Measurements from ENCODE around the gene DUSP16.
"Not testable (repeated sequence)": the region's sequence is repeated elsewhere in the genome, so short reads cannot be mapped to it uniquely, and the experiment has no call there.

The DUSP16 gene

DNA sequence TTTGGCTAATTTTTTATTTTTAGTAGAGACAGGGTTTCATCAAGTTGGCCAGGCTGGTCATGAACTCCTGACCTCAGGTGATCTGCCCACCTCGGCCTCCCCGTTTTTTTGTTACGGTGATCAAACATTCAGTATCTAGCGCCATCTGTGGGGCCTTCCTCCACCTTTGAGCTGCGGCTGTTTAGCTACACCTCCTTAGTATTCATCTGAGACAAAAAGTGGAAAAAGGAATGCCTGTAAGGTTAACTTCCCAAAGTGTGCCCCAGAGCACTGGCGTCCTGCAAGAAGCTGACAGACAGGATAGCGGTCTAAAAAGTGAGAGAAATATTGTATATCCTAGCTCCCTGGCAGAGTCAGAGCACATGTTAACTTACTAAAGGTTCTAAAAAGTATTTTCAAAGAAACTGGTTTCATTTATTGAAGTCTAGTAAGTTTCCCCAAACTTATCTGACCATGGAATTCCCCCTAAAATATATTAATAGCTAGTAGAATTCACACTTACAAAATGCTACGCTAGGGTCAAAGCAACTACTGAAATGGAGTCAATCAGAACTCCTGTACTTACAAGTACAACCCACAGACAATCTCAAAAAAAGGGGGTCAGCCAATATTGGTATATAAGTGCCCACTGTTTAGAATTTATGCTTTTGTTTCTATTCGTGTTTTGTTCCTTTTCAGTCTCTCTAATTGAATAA lies 59.1 kb downstream of the DUSP16 start:
- WGBS, 2 donors (ENCODE audit: extremely low coverage in 2 of 2, insufficient read length in 2 of 2, insufficient replicate concordance in 1 of 2): no CpG with 5 or more reads among the region's 9 CpGs

DNA sequence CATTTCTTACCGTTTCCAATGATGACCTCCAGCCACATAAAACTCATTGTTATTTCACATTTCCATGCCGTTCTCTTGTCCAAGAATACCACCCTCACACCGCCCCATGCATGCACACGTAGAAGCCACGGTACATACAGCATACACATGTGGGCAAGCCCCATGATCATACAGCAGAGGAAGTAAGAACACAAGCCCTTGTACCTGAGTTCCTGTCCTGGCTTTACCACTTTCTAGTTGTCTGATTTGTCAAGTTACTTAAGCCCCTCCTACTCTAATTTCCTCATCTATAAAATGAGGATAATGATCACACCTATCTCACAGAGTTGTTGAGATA lies 59.9 kb downstream of the DUSP16 start:
- Histone ChIP-seq H2AFZ (ENCODE audit: low read length) (no peak overlapping the region), H3K4me2 (ENCODE audit: insufficient read depth, low read length, poor library complexity, severe bottlenecking) (no peak overlapping the region), H3K14ac (ENCODE audit: low read length) (no peak overlapping the region), H3K79me1 (ENCODE audit: low read depth, low read length) (no peaks in the 10 kb centered on the region), H3K4me1 (ENCODE audit: control insufficient read depth in 2 of 2, insufficient read depth in 1 of 2, low read depth in 1 of 2, low read length in 2 of 2) (peaks cover 13 to 22% of the 10 kb centered on the region in 2 donors), H3K9me3 (replicated peaks in 1 of 2; ENCODE audit: control insufficient read depth in 2 of 2, insufficient read depth in 1 of 2, low read depth in 1 of 2, low read length in 2 of 2) (no peaks in the 10 kb centered on the region), H3K4ac (ENCODE audit: low read length) (no peak overlapping the region), H3K18ac (ENCODE audit: low read length) (no peak overlapping the region), H3K23ac (ENCODE audit: low read depth, low read length, poor library complexity) (no peak overlapping the region), H3K4me3 (ENCODE audit: low read length in 2 of 2) (no peak overlapping the region), H4K8ac (ENCODE audit: low read depth, low read length) (no peak overlapping the region), H3K27me3 (ENCODE audit: control insufficient read depth in 3 of 3, insufficient read depth in 3 of 3, low read depth in 1 of 3, low read length in 3 of 3) (no peaks in the 10 kb centered on the region), H3K9ac (ENCODE audit: low read depth, low read length, poor library complexity) (no peak overlapping the region), H2BK12ac (ENCODE audit: low read length) (no peak overlapping the region), H3K27ac (replicated peaks; ENCODE audit: low read length) (no peak overlapping the region), H4K91ac (ENCODE audit: low read depth, low read length, poor library complexity) (no peak overlapping the region), H2BK120ac (ENCODE audit: low read depth, low read length) (no peak overlapping the region), H2BK5ac (ENCODE audit: low read length) (no peak overlapping the region), H2AK5ac (ENCODE audit: low read depth, low read length) (no peak overlapping the region), H3K36me3 (replicated peaks in 1 of 2; ENCODE audit: control insufficient read depth in 2 of 2, insufficient read depth in 2 of 2, low read length in 2 of 2) (peaks cover 3 to 20% of the 10 kb centered on the region in 2 donors), H2BK15ac (ENCODE audit: low read length) (no peak overlapping the region)
- DNase-seq (ENCODE audit: low spot score): no peak
- no CpG with 5 or more reads among the region's 5 CpGs for WGBS, 2 donors (ENCODE audit: extremely low coverage in 2 of 2, insufficient read length in 2 of 2, insufficient replicate concordance in 1 of 2)

More for the DNA sequence above, 59.1 kb downstream of the DUSP16 start:
- Histone ChIP-seq H3K14ac (ENCODE audit: low read length) (no peak overlapping the region), H3K27ac (replicated peaks; ENCODE audit: low read length) (no peak overlapping the region), H3K4me1 (ENCODE audit: control insufficient read depth in 2 of 2, insufficient read depth in 1 of 2, low read depth in 1 of 2, low read length in 2 of 2) (peaks cover 13 to 22% of the 10 kb centered on the region in 2 donors), H3K4me2 (ENCODE audit: insufficient read depth, low read length, poor library complexity, severe bottlenecking) (no peak overlapping the region), H2AFZ (ENCODE audit: low read length) (no peak overlapping the region), H3K27me3 (ENCODE audit: control insufficient read depth in 3 of 3, insufficient read depth in 3 of 3, low read depth in 1 of 3, low read length in 3 of 3) (no peaks in the 10 kb centered on the region), H2BK15ac (ENCODE audit: low read length) (no peak overlapping the region), H2AK5ac (ENCODE audit: low read depth, low read length) (no peak overlapping the region), H4K91ac (ENCODE audit: low read depth, low read length, poor library complexity) (no peak overlapping the region), H4K8ac (ENCODE audit: low read depth, low read length) (no peak overlapping the region), H3K4ac (ENCODE audit: low read length) (no peak overlapping the region), H3K9ac (ENCODE audit: low read depth, low read length, poor library complexity) (no peak overlapping the region), H3K23ac (ENCODE audit: low read depth, low read length, poor library complexity) (no peak overlapping the region), H2BK120ac (ENCODE audit: low read depth, low read length) (no peak overlapping the region), H3K18ac (ENCODE audit: low read length) (no peak overlapping the region), H3K36me3 (replicated peaks in 1 of 2; ENCODE audit: control insufficient read depth in 2 of 2, insufficient read depth in 2 of 2, low read length in 2 of 2) (peaks cover 3 to 18% of the 10 kb centered on the region in 2 donors), H3K79me1 (ENCODE audit: low read depth, low read length) (no peaks in the 10 kb centered on the region), H2BK12ac (ENCODE audit: low read length) (no peak overlapping the region), H3K9me3 (replicated peaks in 1 of 2; ENCODE audit: control insufficient read depth in 2 of 2, insufficient read depth in 1 of 2, low read depth in 1 of 2, low read length in 2 of 2) (no peaks in the 10 kb centered on the region), H3K4me3 (ENCODE audit: low read length in 2 of 2) (no peak overlapping the region), H2BK5ac (ENCODE audit: low read length) (no peak overlapping the region)
- DNase-seq (ENCODE audit: low spot score): no peak

DNA sequence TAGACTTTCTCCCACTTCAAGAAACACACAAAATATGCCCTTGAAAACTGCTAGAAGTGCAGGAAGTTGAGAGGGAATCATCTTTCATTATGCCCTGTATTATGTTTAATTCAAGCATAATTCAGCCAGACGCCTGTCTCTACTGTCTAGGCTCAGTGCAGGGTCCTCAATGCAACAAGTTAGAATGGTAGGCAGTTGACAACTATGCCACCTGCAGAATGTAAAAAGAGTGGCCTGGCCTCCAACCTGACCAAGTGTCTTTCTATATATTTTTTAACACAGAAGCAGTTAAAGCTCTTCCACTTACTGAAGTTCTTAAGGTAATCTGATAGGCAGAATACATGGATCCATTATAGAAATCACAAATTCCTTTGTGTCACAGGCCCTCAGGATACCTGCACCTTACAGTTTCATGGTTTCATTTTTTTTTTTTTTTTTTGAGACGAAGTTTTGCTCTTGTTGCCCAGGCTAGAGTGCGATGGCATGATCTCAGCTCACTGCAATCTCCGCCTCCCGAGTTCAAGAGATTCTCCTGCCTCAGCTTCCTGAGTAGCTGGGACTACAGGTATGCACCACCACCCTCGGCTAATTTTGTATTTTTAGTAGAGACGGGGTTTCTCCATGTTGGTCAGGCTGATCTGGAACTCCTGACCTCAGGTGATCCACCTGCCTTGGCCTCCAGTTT lies 60.4 kb downstream of the DUSP16 start:
- not testable (repeated sequence) for H2BK120ac ChIP-seq (ENCODE audit: low read depth, low read length); H2AFZ ChIP-seq (ENCODE audit: low read length); H3K4me3 ChIP-seq (ENCODE audit: low read length in 2 of 2); H3K23ac ChIP-seq (ENCODE audit: low read depth, low read length, poor library complexity); H3K79me1 ChIP-seq (ENCODE audit: low read depth, low read length); DNase-seq (ENCODE audit: low spot score); H4K8ac ChIP-seq (ENCODE audit: low read depth, low read length); H2BK15ac ChIP-seq (ENCODE audit: low read length); H4K91ac ChIP-seq (ENCODE audit: low read depth, low read length, poor library complexity); H3K27ac ChIP-seq (replicated peaks; ENCODE audit: low read length); H3K4me2 ChIP-seq (ENCODE audit: insufficient read depth, low read length, poor library complexity, severe bottlenecking); H3K4ac ChIP-seq (ENCODE audit: low read length); H3K9ac ChIP-seq (ENCODE audit: low read depth, low read length, poor library complexity); H2BK12ac ChIP-seq (ENCODE audit: low read length); H3K18ac ChIP-seq (ENCODE audit: low read length); H3K14ac ChIP-seq (ENCODE audit: low read length); H3K9me3 ChIP-seq (replicated peaks in 1 of 2; ENCODE audit: control insufficient read depth in 2 of 2, insufficient read depth in 1 of 2, low read depth in 1 of 2, low read length in 2 of 2); H2BK5ac ChIP-seq (ENCODE audit: low read length); H2AK5ac ChIP-seq (ENCODE audit: low read depth, low read length); H3K27me3 ChIP-seq (ENCODE audit: control insufficient read depth in 3 of 3, insufficient read depth in 3 of 3, low read depth in 1 of 3, low read length in 3 of 3)
- WGBS, 2 donors (ENCODE audit: extremely low coverage in 2 of 2, insufficient read length in 2 of 2, insufficient replicate concordance in 1 of 2): no CpG with 5 or more reads among the region's 7 CpGs
- Histone ChIP-seq H3K4me1 (ENCODE audit: control insufficient read depth in 2 of 2, insufficient read depth in 1 of 2, low read depth in 1 of 2, low read length in 2 of 2) (peaks cover 13 to 22% of the 10 kb centered on the region in 2 donors), H3K36me3 (replicated peaks in 1 of 2; ENCODE audit: control insufficient read depth in 2 of 2, insufficient read depth in 2 of 2, low read length in 2 of 2) (peaks cover 3 to 21% of the 10 kb centered on the region in 2 donors)

DNA sequence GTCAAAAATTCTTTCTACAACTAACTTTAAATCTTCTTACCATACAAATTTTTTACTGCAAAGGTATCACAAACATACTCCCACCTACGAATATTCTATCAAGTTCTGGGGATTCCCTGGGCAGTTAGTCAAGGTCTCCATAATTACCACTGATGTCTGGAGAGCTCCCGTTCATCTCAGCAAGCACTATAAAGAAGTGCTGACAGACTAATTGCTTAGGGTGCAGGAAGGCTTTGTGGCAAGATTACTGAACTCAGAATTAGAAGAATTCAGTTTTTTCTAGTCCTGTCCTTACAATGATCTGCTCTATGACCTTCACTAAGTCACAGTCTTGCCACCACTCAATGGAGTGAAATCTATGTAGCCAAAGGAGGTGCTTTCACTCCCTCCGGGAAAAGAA lies 61.5 kb downstream of the DUSP16 start:
- H2BK12ac ChIP-seq (ENCODE audit: low read length): no peak overlapping the region
- H3K4me2 ChIP-seq (ENCODE audit: insufficient read depth, low read length, poor library complexity, severe bottlenecking): no peak overlapping the region
- no peak overlapping the region for H3K4me3 ChIP-seq (ENCODE audit: low read length in 2 of 2)
- no peak overlapping the region for H3K4ac ChIP-seq (ENCODE audit: low read length)
- no peak overlapping the region for H2BK120ac ChIP-seq (ENCODE audit: low read depth, low read length)
- no peak overlapping the region for H3K9ac ChIP-seq (ENCODE audit: low read depth, low read length, poor library complexity)
- no peak overlapping the region for H2BK5ac ChIP-seq (ENCODE audit: low read length)
- H3K27me3 ChIP-seq (ENCODE audit: control insufficient read depth in 3 of 3, insufficient read depth in 3 of 3, low read depth in 1 of 3, low read length in 3 of 3): no peaks in the 10 kb centered on the region
- H3K4me1 ChIP-seq (ENCODE audit: control insufficient read depth in 2 of 2, insufficient read depth in 1 of 2, low read depth in 1 of 2, low read length in 2 of 2): peaks cover 8 to 10% of the 10 kb centered on the region in 2 donors
- peaks cover 3 to 24% of the 10 kb centered on the region in 2 donors for H3K36me3 ChIP-seq (replicated peaks in 1 of 2; ENCODE audit: control insufficient read depth in 2 of 2, insufficient read depth in 2 of 2, low read length in 2 of 2)
- H3K79me1 ChIP-seq (ENCODE audit: low read depth, low read length): no peaks in the 10 kb centered on the region
- H4K8ac ChIP-seq (ENCODE audit: low read depth, low read length): no peak overlapping the region
- no peak for DNase-seq (ENCODE audit: low spot score)
- no peak overlapping the region for H3K14ac ChIP-seq (ENCODE audit: low read length)
- no peak overlapping the region for H2BK15ac ChIP-seq (ENCODE audit: low read length)
- no peak overlapping the region for H3K27ac ChIP-seq (replicated peaks; ENCODE audit: low read length)
- no peak overlapping the region for H3K18ac ChIP-seq (ENCODE audit: low read length)
- H2AFZ ChIP-seq (ENCODE audit: low read length): no peak overlapping the region
- H3K23ac ChIP-seq (ENCODE audit: low read depth, low read length, poor library complexity): no peak overlapping the region
- H2AK5ac ChIP-seq (ENCODE audit: low read depth, low read length): no peak overlapping the region
- no peak overlapping the region for H4K91ac ChIP-seq (ENCODE audit: low read depth, low read length, poor library complexity)
- 100% methylated on average over 1 of the region's 3 CpGs; no CpG with 5 or more reads in 1 of the 2 donors for WGBS, 2 donors (ENCODE audit: extremely low coverage in 2 of 2, insufficient read length in 2 of 2, insufficient replicate concordance in 1 of 2)
- H3K9me3 ChIP-seq (replicated peaks in 1 of 2; ENCODE audit: control insufficient read depth in 2 of 2, insufficient read depth in 1 of 2, low read depth in 1 of 2, low read length in 2 of 2): no peaks in the 10 kb centered on the region
